ENCODE data around the gene FERMT1. TPM values are rescaled to one million over a fixed set of nuclear protein-coding genes. Genes with fewer than 3 reads are reported as not detected.

The FERMT1 gene
- total RNA-seq, 1 experiment from 2014 or later, result 0.95 TPM

DNA sequence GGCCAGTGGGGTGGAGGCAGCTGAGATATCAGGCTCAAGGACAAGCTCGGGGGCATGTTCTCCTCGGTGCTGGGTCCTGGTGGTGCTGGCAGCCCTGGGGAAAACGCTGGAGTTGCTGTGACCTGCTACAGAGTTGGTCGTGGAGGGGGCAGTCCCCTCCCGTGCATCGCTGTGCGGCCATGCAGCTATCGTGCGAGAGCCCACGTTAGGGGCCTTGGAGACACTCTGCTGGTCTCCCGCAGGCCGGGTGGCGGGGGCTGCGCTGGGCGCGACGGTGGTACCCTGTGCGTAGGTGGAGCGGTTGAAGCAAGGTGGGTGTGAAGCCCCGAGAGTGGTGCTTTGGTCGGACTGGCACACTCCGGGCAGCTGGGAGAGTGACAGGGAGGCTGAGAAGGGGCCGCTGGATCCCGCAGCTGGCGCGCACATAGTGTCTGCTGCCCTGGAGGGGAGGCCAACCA lies 81.0 kb downstream of the FERMT1 start:
- ATAC-seq (no peak), DNase-seq (ENCODE audit: low read depth, low spot score) (no peak)
- intact Hi-C loops (cut with micrococcal nuclease; ENCODE audit: unreplicated experiment), result no loop called here
- no peak overlapping the region for H3K4me3 ChIP-seq (ENCODE audit: low read depth in 2 of 2, low read length in 2 of 2)
- H3K27ac ChIP-seq (ENCODE audit: low read length), result no peak overlapping the region
- H3K4me1 ChIP-seq (ENCODE audit: control insufficient read depth, insufficient read depth, low read length), result no peaks in the 10 kb centered on the region
- peaks cover 9% of the 10 kb centered on the region for H3K36me3 ChIP-seq (ENCODE audit: control insufficient read depth, insufficient read depth, low read length)
- no peaks in the 10 kb centered on the region for H3K9me3 ChIP-seq (ENCODE audit: control insufficient read depth, insufficient read depth, low read depth, low read length)
- in situ Hi-C loops (cut with HindIII; ENCODE audit: low pct_unique_long_range_greater_than_20kb, low sequenced_read_pairs), result no loop called here
- no TSS peak for BruUV-seq (replicated peaks)
- POLR2A ChIA-PET, result no interaction called here
- TF ChIP-seq TCF7L2 (IDR thresholded peaks at IDR 0.05; ENCODE audit: low read depth, low read length) (no peak), POLR2AphosphoS5 (IDR thresholded peaks at IDR 0.05; ENCODE audit: low read depth, low read length) (no peak), SIN3A (IDR thresholded peaks at IDR 0.05; ENCODE audit: borderline replicate concordance, insufficient read depth, low read depth, low read length) (no peak)
- TF ChIP-seq, protein P1, sequence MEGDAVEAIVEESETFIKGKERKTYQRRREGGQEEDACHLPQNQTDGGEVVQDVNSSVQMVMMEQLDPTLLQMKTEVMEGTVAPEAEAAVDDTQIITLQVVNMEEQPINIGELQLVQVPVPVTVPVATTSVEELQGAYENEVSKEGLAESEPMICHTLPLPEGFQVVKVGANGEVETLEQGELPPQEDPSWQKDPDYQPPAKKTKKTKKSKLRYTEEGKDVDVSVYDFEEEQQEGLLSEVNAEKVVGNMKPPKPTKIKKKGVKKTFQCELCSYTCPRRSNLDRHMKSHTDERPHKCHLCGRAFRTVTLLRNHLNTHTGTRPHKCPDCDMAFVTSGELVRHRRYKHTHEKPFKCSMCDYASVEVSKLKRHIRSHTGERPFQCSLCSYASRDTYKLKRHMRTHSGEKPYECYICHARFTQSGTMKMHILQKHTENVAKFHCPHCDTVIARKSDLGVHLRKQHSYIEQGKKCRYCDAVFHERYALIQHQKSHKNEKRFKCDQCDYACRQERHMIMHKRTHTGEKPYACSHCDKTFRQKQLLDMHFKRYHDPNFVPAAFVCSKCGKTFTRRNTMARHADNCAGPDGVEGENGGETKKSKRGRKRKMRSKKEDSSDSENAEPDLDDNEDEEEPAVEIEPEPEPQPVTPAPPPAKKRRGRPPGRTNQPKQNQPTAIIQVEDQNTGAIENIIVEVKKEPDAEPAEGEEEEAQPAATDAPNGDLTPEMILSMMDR (IDR thresholded peaks at IDR 0.05), result no peak
- TF ChIP-seq, protein P2, sequence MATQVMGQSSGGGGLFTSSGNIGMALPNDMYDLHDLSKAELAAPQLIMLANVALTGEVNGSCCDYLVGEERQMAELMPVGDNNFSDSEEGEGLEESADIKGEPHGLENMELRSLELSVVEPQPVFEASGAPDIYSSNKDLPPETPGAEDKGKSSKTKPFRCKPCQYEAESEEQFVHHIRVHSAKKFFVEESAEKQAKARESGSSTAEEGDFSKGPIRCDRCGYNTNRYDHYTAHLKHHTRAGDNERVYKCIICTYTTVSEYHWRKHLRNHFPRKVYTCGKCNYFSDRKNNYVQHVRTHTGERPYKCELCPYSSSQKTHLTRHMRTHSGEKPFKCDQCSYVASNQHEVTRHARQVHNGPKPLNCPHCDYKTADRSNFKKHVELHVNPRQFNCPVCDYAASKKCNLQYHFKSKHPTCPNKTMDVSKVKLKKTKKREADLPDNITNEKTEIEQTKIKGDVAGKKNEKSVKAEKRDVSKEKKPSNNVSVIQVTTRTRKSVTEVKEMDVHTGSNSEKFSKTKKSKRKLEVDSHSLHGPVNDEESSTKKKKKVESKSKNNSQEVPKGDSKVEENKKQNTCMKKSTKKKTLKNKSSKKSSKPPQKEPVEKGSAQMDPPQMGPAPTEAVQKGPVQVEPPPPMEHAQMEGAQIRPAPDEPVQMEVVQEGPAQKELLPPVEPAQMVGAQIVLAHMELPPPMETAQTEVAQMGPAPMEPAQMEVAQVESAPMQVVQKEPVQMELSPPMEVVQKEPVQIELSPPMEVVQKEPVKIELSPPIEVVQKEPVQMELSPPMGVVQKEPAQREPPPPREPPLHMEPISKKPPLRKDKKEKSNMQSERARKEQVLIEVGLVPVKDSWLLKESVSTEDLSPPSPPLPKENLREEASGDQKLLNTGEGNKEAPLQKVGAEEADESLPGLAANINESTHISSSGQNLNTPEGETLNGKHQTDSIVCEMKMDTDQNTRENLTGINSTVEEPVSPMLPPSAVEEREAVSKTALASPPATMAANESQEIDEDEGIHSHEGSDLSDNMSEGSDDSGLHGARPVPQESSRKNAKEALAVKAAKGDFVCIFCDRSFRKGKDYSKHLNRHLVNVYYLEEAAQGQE (IDR thresholded peaks at IDR 0.05; ENCODE audit: insufficient read depth in 1 of 2, low read depth in 2 of 2, low read length in 1 of 2), result no peak
- CTCF ChIA-PET, result no interaction called here
- H3K27me3 ChIP-seq (ENCODE audit: control insufficient read depth, insufficient read depth, low read length), result no peaks in the 10 kb centered on the region

DNA sequence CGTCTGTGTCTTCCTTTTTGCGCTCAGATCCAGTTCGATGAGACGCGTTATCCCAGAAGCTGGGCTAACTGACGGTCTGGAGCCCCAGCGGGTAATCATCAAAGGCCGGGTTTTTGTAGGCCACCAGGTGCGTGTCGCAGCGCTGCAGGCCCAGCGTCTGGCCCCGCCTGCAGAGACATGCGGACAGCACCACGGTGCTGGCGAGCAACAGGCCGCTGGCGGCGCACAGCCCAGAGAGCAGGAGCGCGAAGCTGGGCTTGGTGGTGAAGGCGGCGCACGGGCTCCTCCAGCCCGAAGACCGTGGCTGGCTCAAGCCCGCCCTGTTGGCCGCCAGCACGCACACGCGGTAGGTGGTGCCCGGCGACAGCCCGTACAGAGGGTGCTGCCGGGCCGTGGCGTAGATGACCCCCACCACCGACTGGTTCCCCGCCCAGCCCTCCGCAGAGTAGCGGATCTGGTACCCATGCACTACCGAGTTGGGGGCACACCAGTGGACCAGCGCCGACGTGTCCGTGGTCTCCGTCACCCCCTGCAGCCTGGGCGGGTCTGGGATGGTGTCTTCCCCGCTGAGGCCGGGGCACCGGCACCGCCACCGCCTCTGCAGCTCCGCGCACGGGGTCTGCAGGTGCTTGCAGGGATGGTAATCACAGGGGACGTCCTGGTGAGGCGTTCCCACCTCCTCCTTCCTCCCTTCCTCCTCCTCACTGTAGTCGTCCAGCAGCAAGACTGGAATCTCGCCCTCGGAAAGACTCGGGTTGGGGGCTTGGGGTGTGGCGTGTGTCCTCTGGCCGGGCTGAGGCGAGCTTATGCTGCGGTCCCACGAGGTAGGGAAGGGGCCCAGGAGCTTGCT lies 81.6 kb downstream of the FERMT1 start:
- intact Hi-C loops (cut with micrococcal nuclease; ENCODE audit: unreplicated experiment) (no loop called here), in situ Hi-C loops (cut with HindIII; ENCODE audit: low pct_unique_long_range_greater_than_20kb, low sequenced_read_pairs) (no loop called here)
- CTCF ChIA-PET, result no interaction called here
- POLR2A ChIA-PET, result no interaction called here
- Histone ChIP-seq H3K4me3 (ENCODE audit: low read depth in 2 of 2, low read length in 2 of 2) (no peak overlapping the region), H3K27ac (ENCODE audit: low read length) (no peak overlapping the region), H3K36me3 (ENCODE audit: control insufficient read depth, insufficient read depth, low read length) (peaks cover 11% of the 10 kb centered on the region), H3K27me3 (ENCODE audit: control insufficient read depth, insufficient read depth, low read length) (no peaks in the 10 kb centered on the region), H3K9me3 (ENCODE audit: control insufficient read depth, insufficient read depth, low read depth, low read length) (no peaks in the 10 kb centered on the region), H3K4me1 (ENCODE audit: control insufficient read depth, insufficient read depth, low read length) (no peaks in the 10 kb centered on the region)
- no TSS peak for BruUV-seq (replicated peaks)
- DNase-seq (ENCODE audit: low read depth, low spot score) (no peak), ATAC-seq (no peak)
- TF ChIP-seq, protein P2 (IDR thresholded peaks at IDR 0.05; ENCODE audit: insufficient read depth in 1 of 2, low read depth in 2 of 2, low read length in 1 of 2), result no peak
- no peak for TF ChIP-seq SIN3A (IDR thresholded peaks at IDR 0.05; ENCODE audit: borderline replicate concordance, insufficient read depth, low read depth, low read length)
- TF ChIP-seq TCF7L2 (IDR thresholded peaks at IDR 0.05; ENCODE audit: low read depth, low read length), result no peak
- no peak for TF ChIP-seq POLR2AphosphoS5 (IDR thresholded peaks at IDR 0.05; ENCODE audit: low read depth, low read length)
- TF ChIP-seq, protein P1 (IDR thresholded peaks at IDR 0.05), result no peak
